Neural cell (in vitro differentiated cells): ENCODE results near the gene ADD2. TPM values are rescaled to one million over a fixed set of nuclear protein-coding genes. Genes with fewer than 3 reads are reported as not detected.

Experiments
- H2AFZ ChIP-seq: fragments of 200-600, 300-800 bp; sonication (generic), shearing (Covaris generic); 2 replicates; pipeline ENCODE4 v1.6.0; 2014; ENCODE audit warnings: low read depth, mild to moderate bottlenecking, antibody characterized with exemption, low read length, moderate library complexity
- H3F3A ChIP-seq: fragments of 200-600 bp; shearing (Covaris generic); 2 replicates; pipeline ENCODE4 v1.6.1; 2016; ENCODE audit warnings: mild to moderate bottlenecking, moderate library complexity, mixed read lengths, antibody characterized with exemption, low read length; ENCODE audit not compliant: insufficient read depth, poor library complexity, severe bottlenecking
- H3K27ac ChIP-seq: fragments of 200-600, 300-800 bp; sonication (generic), shearing (Covaris generic); 2 replicates; pipeline ENCODE4 v1.5.1; 2014; ENCODE audit warnings: mild to moderate bottlenecking, low read length, moderate library complexity
- H3K27me3 ChIP-seq: fragments of 300-800, 200-600 bp; sonication (generic), shearing (Covaris generic); 2 replicates; pipeline ENCODE4 v1.6.0; 2014; ENCODE audit warnings: mild to moderate bottlenecking, low read depth, low read length, moderate library complexity; ENCODE audit not compliant: insufficient read depth
- H3K36me3 ChIP-seq: fragments of 300-800, 200-600 bp; sonication (generic), shearing (Covaris generic); 2 replicates; pipeline ENCODE4 v1.5.1; 2014; ENCODE audit warnings: mild to moderate bottlenecking, antibody characterized with exemption, low read length, moderate library complexity; ENCODE audit not compliant: insufficient read depth
- H3K4me2 ChIP-seq: fragments of 300-800, 200-600 bp; sonication (generic), shearing (Covaris generic); 2 replicates; pipeline ENCODE4 v1.6.0; 2014; ENCODE audit warnings: mild to moderate bottlenecking, low read length
- H3K4me3 ChIP-seq: fragments of 300-800, 200-600 bp; sonication (generic), shearing (Covaris generic); 2 replicates; pipeline ENCODE4 v1.5.1; 2014; ENCODE audit warnings: mild to moderate bottlenecking, low read length, moderate library complexity
- H3K79me2 ChIP-seq: fragments of 200-600 bp; shearing (Covaris generic); replicated peaks from 2 replicates; pipeline ENCODE4 v1.6.0; 2014; ENCODE audit warnings: mild to moderate bottlenecking, low read length, moderate library complexity; ENCODE audit not compliant: insufficient read depth
- H3K9ac ChIP-seq: fragments of 300-800, 200-600 bp; sonication (generic), shearing (Covaris generic); 2 replicates; pipeline ENCODE4 v1.6.1; 2016; ENCODE audit warnings: mild to moderate bottlenecking, low read length, mixed read lengths
- H3K9me2 ChIP-seq: fragments of 200-600 bp; shearing (Covaris generic); 2 replicates; pipeline ENCODE4 v1.6.1; 2016; ENCODE audit warnings: mild to moderate bottlenecking, low read length, mixed read lengths; ENCODE audit not compliant: insufficient read depth
- H3K9me3 ChIP-seq: fragments of 200-600, 300-800 bp; sonication (generic), shearing (Covaris generic); 2 replicates; pipeline ENCODE4 v1.6.1; 2016; ENCODE audit warnings: mild to moderate bottlenecking, mixed run types, low read length, moderate library complexity, mixed read lengths
- H4K20me1 ChIP-seq: fragments of 200-600 bp; shearing (Covaris generic); 2 replicates; pipeline ENCODE4 v1.6.1; 2016; ENCODE audit warnings: mild to moderate bottlenecking, mixed run types; ENCODE audit not compliant: insufficient read depth
- CTCF ChIP-seq: fragments of 450-650 bp; IDR thresholded peaks from 2 replicates; pipeline ENCODE4 v1.5.1; 2014; ENCODE audit warnings: antibody characterized with exemption, mild to moderate bottlenecking, moderate library complexity; ENCODE audit not compliant: poor library complexity, severe bottlenecking
- EP300 ChIP-seq: fragments of 450-650 bp; conservative IDR thresholded peaks from 2 replicates; pipeline ENCODE4 v1.6.1; 2014; ENCODE audit warnings: antibody characterized with exemption, mild to moderate bottlenecking, moderate library complexity; ENCODE audit not compliant: poor library complexity, severe bottlenecking
- EZH2 ChIP-seq: fragments of 200-600, 300-800 bp; shearing (Covaris generic), sonication (generic); IDR thresholded peaks from 2 replicates; pipeline ENCODE4 v1.6.1; 2014; ENCODE audit warnings: antibody characterized with exemption, low read length, borderline replicate concordance, mild to moderate bottlenecking; ENCODE audit not compliant: insufficient read depth, poor library complexity, severe bottlenecking
- MXI1 ChIP-seq: fragments of 450-650 bp; conservative IDR thresholded peaks from 2 replicates; pipeline ENCODE4 v1.6.1; 2014; ENCODE audit warnings: antibody characterized with exemption, mild to moderate bottlenecking; ENCODE audit not compliant: poor library complexity, severe bottlenecking
- POLR2AphosphoS5 ChIP-seq: IDR thresholded peaks from 2 replicates; pipeline ENCODE4 v1.6.1; 2012
- RAD21 ChIP-seq: fragments of 450-650 bp; conservative IDR thresholded peaks from 2 replicates; pipeline ENCODE4 v1.6.1; 2014; ENCODE audit warnings: antibody characterized with exemption, mild to moderate bottlenecking, moderate library complexity
- REST ChIP-seq: IDR thresholded peaks from 2 replicates; pipeline ENCODE4 v1.6.1; 2012; ENCODE audit warnings: borderline replicate concordance
- SMC3 ChIP-seq: fragments of 450-650 bp; conservative IDR thresholded peaks from 2 replicates; pipeline ENCODE4 v1.6.1; 2014; ENCODE audit warnings: antibody characterized with exemption, mild to moderate bottlenecking, moderate library complexity; ENCODE audit not compliant: poor library complexity
- TAF1 ChIP-seq: IDR thresholded peaks from 2 replicates; pipeline ENCODE4 v1.6.1; 2012; ENCODE audit warnings: low read depth
- polyA plus RNA-seq: library from polyadenylated mRNA; depleted of rRNA; stranded (reverse); fragments of >200 nt; gene quantifications from 2 replicates; pipeline ENCODE4 v1.2.3, GENCODE V29; 2014

ADD2 gene
- polyA plus RNA-seq, 1 donor from 2014 or later: 52.5 TPM

GRCh38 chr2:70725505-70725904 lies 42.5 kb downstream of the ADD2 start:
- no peak overlapping the region for H3K27ac ChIP-seq
- no peaks in the 10 kb centered on the region for H4K20me1 ChIP-seq
- H3K79me2 ChIP-seq: peaks cover 32% of the 10 kb centered on the region

GRCh38 chr2:70724366-70724765 lies 43.6 kb downstream of the ADD2 start:
- peak overlapping the region; percentile 79 for H3K27ac ChIP-seq
- H3K9ac ChIP-seq: no peak overlapping the region
- H3K4me3 ChIP-seq: no peak overlapping the region
- no peaks in the 10 kb centered on the region for H3K36me3 ChIP-seq
- H3K4me2 ChIP-seq: no peak overlapping the region
- peaks cover 3% of the 10 kb centered on the region for H3F3A ChIP-seq
- no peaks in the 10 kb centered on the region for H4K20me1 ChIP-seq
- H3K27me3 ChIP-seq: no peaks in the 10 kb centered on the region
- H2AFZ ChIP-seq: no peak overlapping the region
- peaks cover 22% of the 10 kb centered on the region for H3K79me2 ChIP-seq
- no peaks in the 10 kb centered on the region for H3K9me2 ChIP-seq
- H3K9me3 ChIP-seq: no peaks in the 10 kb centered on the region
- TF ChIP-seq MXI1 (no peak), RAD21 (no peak), EZH2 (no peak), POLR2AphosphoS5 (no peak), EP300 (no peak), REST (no peak), TAF1 (no peak)

More at GRCh38 chr2:70725505-70725904, 42.5 kb downstream of the ADD2 start:
- H3K36me3 ChIP-seq: no peaks in the 10 kb centered on the region
- H3F3A ChIP-seq: peaks cover 3% of the 10 kb centered on the region
- H3K9me3 ChIP-seq: no peaks in the 10 kb centered on the region
- no peak overlapping the region for H3K4me2 ChIP-seq
- H3K9me2 ChIP-seq: no peaks in the 10 kb centered on the region
- TF ChIP-seq RAD21 (no peak), EP300 (no peak), EZH2 (no peak), CTCF (no peak), TAF1 (no peak), SMC3 (no peak), REST (no peak), POLR2AphosphoS5 (no peak), MXI1 (no peak)
- H3K27me3 ChIP-seq: no peaks in the 10 kb centered on the region
- H2AFZ ChIP-seq: no peak overlapping the region
- no peak overlapping the region for H3K9ac ChIP-seq
- H3K4me3 ChIP-seq: no peak overlapping the region
